Spleen (tissue), 11 donors: ENCODE results near the gene USH2A. TPM values are rescaled to one million over a fixed set of nuclear protein-coding genes. Genes with fewer than 3 reads are reported as not detected.

Experiments used
- DNase-seq: peaks from one replicate; pipeline ENCODE4 v3.0.0-alpha.2; 2020
- H3K27ac ChIP-seq, 8 donors: fragments of 200-600 bp; sonication (generic) in 7 of 8; 1 replicate in 4 of 8; 2 replicates in 4 of 8; pipeline versions ENCODE4 v1.5.0 to v1.8.0; 2016 to 2021; ENCODE audit warnings: inconsistent platforms in 4 of 8, mild to moderate bottlenecking in 4 of 8, moderate library complexity in 1 of 8
- H3K27me3 ChIP-seq, 7 donors: fragments of 200-600 bp; sonication (generic) in 6 of 7; replicated peaks in 1 of 7; 1 replicate in 4 of 7; 2 replicates in 3 of 7; pipeline versions ENCODE4 v1.5.0 to v1.8.0; 2016 to 2021; ENCODE audit warnings: inconsistent platforms in 3 of 7, mild to moderate bottlenecking in 1 of 7
- H3K36me3 ChIP-seq, 6 donors: fragments of 200-600 bp; sonication (generic) in 5 of 6; 1 replicate in 4 of 6; 2 replicates in 2 of 6; pipeline versions ENCODE4 v1.5.0 to v1.8.0; 2016 to 2021; ENCODE audit warnings: inconsistent platforms in 2 of 6
- H3K4me1 ChIP-seq, 6 donors: fragments of 200-600 bp; sonication (generic) in 5 of 6; 1 replicate in 3 of 6; 2 replicates in 3 of 6; pipeline versions ENCODE4 v1.5.0 to v1.8.0; 2016 to 2021; ENCODE audit warnings: inconsistent platforms in 3 of 6
- H3K4me3 ChIP-seq, 8 donors: fragments of 200-600 bp; sonication (generic) in 7 of 8; 1 replicate in 4 of 8; 2 replicates in 4 of 8; pipeline versions ENCODE4 v1.5.0 to v1.8.0; 2016 to 2021; ENCODE audit warnings: inconsistent platforms in 4 of 8, mild to moderate bottlenecking in 4 of 8, moderate library complexity in 2 of 8
- H3K9me3 ChIP-seq, 8 donors: fragments of 200-600 bp; sonication (generic) in 7 of 8; 1 replicate in 4 of 8; 2 replicates in 4 of 8; pipeline versions ENCODE4 v1.5.0 to v1.8.0; 2016 to 2021; ENCODE audit warnings: inconsistent platforms in 4 of 8
- CTCF ChIP-seq, 11 experiments: fragments of 200-600 bp in 7 of 11; fragments of 450-650 bp in 4 of 11; sonication (generic) in 4 of 11; IDR thresholded peaks in 8 of 11; conservative IDR thresholded peaks in 3 of 11; 1 replicate in 7 of 11; 2 replicates in 4 of 11; pipeline versions ENCODE4 v1.4.0 to v1.8.0; 2016 to 2021; ENCODE audit warnings: antibody characterized with exemption in 11 of 11, inconsistent platforms in 4 of 11, mild to moderate bottlenecking in 1 of 11
- POLR2A ChIP-seq, 3 donors: fragments of 450-650 bp; IDR thresholded peaks; one replicate each; pipeline ENCODE4 v1.5.1; 2017; ENCODE audit warnings: antibody characterized with exemption in 3 of 3, mild to moderate bottlenecking in 1 of 3
- POLR2AphosphoS5 ChIP-seq, 3 donors: sonication (generic); formaldehyde crosslinking; IDR thresholded peaks; one replicate each; pipeline ENCODE4 v1.5.1; 2017; ENCODE audit warnings: antibody characterized with exemption in 3 of 3
- WGBS, 5 donors: extraction: QIAGEN DNeasy Blood & Tissue Kit in 3 of 5; methylation state at CpG; one replicate each; pipeline versions ENCODE4 v1.1.5 to v1.1.7; 2013 to 2018; 5-methylcytosine and 5-hydroxymethylcytosine counted together
- intact Hi-C: fragments of 100-400 bp; cut with DNase I; formaldehyde crosslinking; loops from one replicate; pipeline ENCODE4 v1.15.0; 2023; ENCODE audit warnings: low total_unique reads
- polyA plus RNA-seq, 3 donors: library from polyadenylated mRNA; stranded (reverse); fragments of 200-250 nt; gene quantifications; one replicate each; pipeline ENCODE4 v1.2.1, GENCODE V29; 2013
- total RNA-seq, 7 donors: library from RNA; depleted of rRNA in 3 of 7; stranded (reverse); fragments of >200 nt in 3 of 7; fragmentation: NEBNext Ultra II Directional in 4 of 7; extraction: Animal tissue kit (Norgen Biotek cat#: 25700) in 4 of 7; gene quantifications; one replicate each; pipeline versions ENCODE4 v1.1.0 to v1.2.1, GENCODE V29; 2016 to 2021
- donor health status: healthy with polysubstance abuse.
- donor health status: DM: no; HTN: no; CAD: no; lungs with moderate emphysema.
- donor health status: DM: no; HTN: no; CAD: no.
- donor health status: Bipolar disorder and iron deficiency.
- donor health status: healthy.
- donor health status: DM: no; HTN: no; CAD: no.
- donor health status: DM: yes; HTN: yes; CAD: no.

USH2A gene
- total and polyA plus RNA-seq, 10 donors: under 0.01 TPM; not detected in 9

DNA sequence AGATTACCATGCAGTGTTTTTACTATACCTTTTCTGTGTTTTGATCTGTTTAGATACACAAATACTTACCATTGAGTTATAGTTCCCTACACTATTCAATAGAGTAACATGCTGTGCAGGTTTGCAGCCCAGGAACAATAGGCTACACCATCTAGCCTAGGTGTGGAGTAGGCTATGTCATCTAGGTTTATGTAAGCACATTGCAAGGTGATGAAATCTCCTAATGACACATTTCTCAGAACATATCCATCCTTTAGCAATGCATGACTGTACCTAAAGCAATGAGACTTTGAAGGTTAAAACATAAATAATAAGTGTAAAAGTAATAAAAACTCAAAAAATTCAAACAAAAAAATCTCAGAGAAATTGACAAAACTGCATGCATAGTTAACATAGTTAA lies 358.6 kb downstream of the USH2A start:
- Histone ChIP-seq H3K4me3 (no peak overlapping the region), H3K27me3 (no peaks in the 10 kb centered on the region), H3K36me3 (no peaks in the 10 kb centered on the region), H3K27ac (no peak overlapping the region), H3K4me1 (no peaks in the 10 kb centered on the region), H3K9me3 (no peaks in the 10 kb centered on the region)
- TF ChIP-seq POLR2AphosphoS5 (IDR thresholded peaks at IDR 0.05) (no peak), POLR2A (IDR thresholded peaks at IDR 0.05) (no peak), CTCF (IDR thresholded peaks at IDR 0.05 in 8 of 11, conservative IDR thresholded peaks at IDR 0.05 in 3 of 11) (no peak)
- DNase-seq: no peak
- intact Hi-C loops: no loop called here

GRCh38 chr1:216057947-216058346 lies 365.3 kb downstream of the USH2A start:
- Histone ChIP-seq H3K27me3 (no peaks in the 10 kb centered on the region), H3K4me1 (no peaks in the 10 kb centered on the region), H3K9me3 (no peaks in the 10 kb centered on the region), H3K36me3 (no peaks in the 10 kb centered on the region), H3K27ac (no peak overlapping the region), H3K4me3 (no peak overlapping the region)
- no peak for TF ChIP-seq POLR2A (IDR thresholded peaks at IDR 0.05)
- no peak for TF ChIP-seq POLR2AphosphoS5 (IDR thresholded peaks at IDR 0.05)
- TF ChIP-seq CTCF (IDR thresholded peaks at IDR 0.05 in 8 of 11, conservative IDR thresholded peaks at IDR 0.05 in 3 of 11): no peak
- DNase-seq: no peak
- WGBS, 5 donors: 88 to 97% (median 93%) methylated on average over 4 of the region's 4 CpGs
- intact Hi-C loops: no loop called here

- 28 to 44% (median 32%) methylated on average over 1 of the region's 1 CpG for WGBS, 5 donors
- DNase-seq: no peak
- intact Hi-C loops: no loop called here
- Histone ChIP-seq H3K27me3 (no peaks in the 10 kb centered on the region), H3K9me3 (no peaks in the 10 kb centered on the region), H3K36me3 (no peaks in the 10 kb centered on the region), H3K4me3 (no peak overlapping the region), H3K27ac (no peak overlapping the region), H3K4me1 (no peaks in the 10 kb centered on the region)
- no peak for TF ChIP-seq CTCF (IDR thresholded peaks at IDR 0.05 in 8 of 11, conservative IDR thresholded peaks at IDR 0.05 in 3 of 11)
- TF ChIP-seq POLR2AphosphoS5 (IDR thresholded peaks at IDR 0.05): no peak
- TF ChIP-seq POLR2A (IDR thresholded peaks at IDR 0.05): no peak
These were observed 366.2 kb downstream of the USH2A start for GRCh38 chr1:216057063-216057462.

DNA sequence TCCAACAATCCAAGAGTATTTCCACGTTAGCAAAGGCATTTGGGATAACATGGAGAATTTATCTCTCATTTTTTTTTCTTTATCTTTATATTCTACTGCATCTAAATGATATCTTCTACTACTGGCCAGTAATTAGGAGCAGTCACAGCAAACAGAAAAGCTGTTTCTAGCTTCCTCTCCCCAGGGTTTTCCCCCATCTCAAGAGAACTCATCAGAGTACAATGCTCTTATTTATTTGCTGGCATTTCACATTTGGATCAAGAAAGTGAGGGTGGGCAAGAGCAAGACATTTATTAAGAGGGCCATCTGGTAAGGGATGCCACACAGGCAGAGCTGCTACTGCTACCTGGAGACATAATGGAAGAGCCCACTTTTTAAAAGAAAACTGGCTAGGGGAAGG lies 368.2 kb downstream of the USH2A start:
- DNase-seq: no peak
- no peaks in the 10 kb centered on the region for H3K9me3 ChIP-seq
- H3K4me3 ChIP-seq: no peak overlapping the region
- no peaks in the 10 kb centered on the region for H3K27me3 ChIP-seq
- H3K4me1 ChIP-seq: no peaks in the 10 kb centered on the region
- no peak overlapping the region for H3K27ac ChIP-seq
- no peaks in the 10 kb centered on the region for H3K36me3 ChIP-seq
- 29 to 59% (median 45%) methylated on average over 1 of the region's 1 CpG for WGBS, 5 donors
- no peak for TF ChIP-seq POLR2A (IDR thresholded peaks at IDR 0.05)
- TF ChIP-seq CTCF (IDR thresholded peaks at IDR 0.05 in 8 of 11, conservative IDR thresholded peaks at IDR 0.05 in 3 of 11): no peak
- TF ChIP-seq POLR2AphosphoS5 (IDR thresholded peaks at IDR 0.05): no peak
- intact Hi-C loops: no loop called here
